Erythroblast (primary cell): Measurements from ENCODE around the gene LKAAEAR1.

ENCODE experiments used
- GATA1 ChIP-seq: IDR thresholded peaks from 2 replicates; pipeline ENCODE4 v1.6.1; 2011; ENCODE audit warnings: low read depth, mild to moderate bottlenecking, control low read depth, low read length, moderate library complexity
- POLR2A ChIP-seq: IDR thresholded peaks from 2 replicates; pipeline ENCODE4 v1.6.1; 2011; ENCODE audit warnings: mild to moderate bottlenecking, low read length

DNA sequence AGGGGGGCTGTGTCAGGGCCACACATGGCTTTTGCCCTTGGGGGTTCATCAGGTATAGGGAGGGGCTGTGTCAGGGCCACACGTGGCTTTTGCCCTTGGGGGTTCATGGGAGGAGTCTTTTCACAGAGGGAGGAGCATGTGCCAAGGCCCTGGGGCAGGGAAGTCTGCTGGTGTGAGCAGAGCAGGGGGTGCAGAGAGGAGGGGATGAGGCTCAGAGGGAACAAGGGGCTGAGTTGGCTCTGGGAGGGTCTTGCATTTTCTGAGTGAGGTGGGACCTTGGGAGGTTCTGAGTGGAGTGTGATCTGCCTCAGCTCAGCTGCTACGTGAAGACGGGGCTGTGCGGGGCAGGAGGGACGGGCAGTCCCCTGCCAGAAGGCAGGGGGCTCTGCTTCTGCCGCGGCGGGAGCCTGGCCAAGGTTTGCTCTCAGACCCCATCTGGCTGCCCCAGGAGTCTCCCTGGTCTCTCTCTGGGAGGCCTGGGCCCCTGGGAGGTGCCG, 28.8 kb downstream of the LKAAEAR1 start:
- TF ChIP-seq POLR2A (no peak), GATA1 (no peak)
